Naive thymus-derived CD4-positive, alpha-beta T cell (primary cell): ENCODE results near the gene PAPLN. TPM values are rescaled to one million over a fixed set of nuclear protein-coding genes. Genes with fewer than 3 reads are reported as not detected.

Experiments used
- ATAC-seq: fragments of 150-1000 bp; cut with Tn5 transposase; 2 replicates; pipeline ENCODE4 v1.10.0; 2021; ENCODE audit warnings: mild to moderate bottlenecking, moderate library complexity
- CTCF ChIA-PET: fragments of 350-600 bp; sonication (Branson Sonifier 250); formaldehyde crosslinking; loops from one replicate; lab custom pipeline; 2021; ENCODE audit warnings: antibody characterized with exemption; lab: Charles Lee
- POLR2A ChIA-PET: fragments of 350-600 bp; sonication (Branson Sonifier 250); formaldehyde crosslinking; loops from one replicate; lab custom pipeline; 2021; ENCODE audit warnings: antibody characterized with exemption, inconsistent platforms; lab: Charles Lee
- DNase-seq, 9 donors: peaks; one replicate each; pipeline versions ENCODE4 v3.0.0 to v3.0.0-alpha.2; 2020 to 2022; ENCODE audit warnings: mixed read lengths in 1 of 9
- H3K27ac ChIP-seq: one replicate; pipeline ENCODE4 v1.7.0; 2013; ENCODE audit warnings: mild to moderate bottlenecking, low read depth, low read length, moderate library complexity
- H3K27me3 ChIP-seq, 2 donors: one replicate each; pipeline ENCODE4 v1.7.0; 2013; ENCODE audit warnings: low read length in 2 of 2, mild to moderate bottlenecking in 2 of 2, moderate library complexity in 2 of 2; ENCODE audit not compliant: control insufficient read depth in 2 of 2, insufficient read depth in 2 of 2
- H3K36me3 ChIP-seq, 3 experiments: 1 replicate in 2 of 3; 2 replicates in 1 of 3; pipeline ENCODE4 v1.7.0; 2013; ENCODE audit warnings: low read length in 3 of 3, mild to moderate bottlenecking in 3 of 3, moderate library complexity in 1 of 3; ENCODE audit not compliant: insufficient read depth in 3 of 3, control insufficient read depth in 2 of 3
- H3K4me1 ChIP-seq, 2 donors: one replicate each; pipeline ENCODE4 v1.7.0; 2013; ENCODE audit warnings: low read length in 2 of 2, mild to moderate bottlenecking in 2 of 2, moderate library complexity in 1 of 2; ENCODE audit not compliant: control insufficient read depth in 2 of 2, insufficient read depth in 2 of 2
- H3K4me3 ChIP-seq: 2 replicates; pipeline ENCODE4 v1.7.0; 2013; ENCODE audit warnings: mild to moderate bottlenecking, low read length
- H3K9me3 ChIP-seq, 3 experiments: 1 replicate in 2 of 3; 2 replicates in 1 of 3; pipeline ENCODE4 v1.7.0; 2013; ENCODE audit warnings: low read length in 3 of 3; ENCODE audit not compliant: control insufficient read depth in 2 of 3
- H3K27ac Mint-ChIP-seq, 9 donors: one replicate each; pipeline ENCODE4 v1.8.0; 2020 to 2022; ENCODE audit warnings: mixed read lengths in 9 of 9, mild to moderate bottlenecking in 8 of 9, moderate library complexity in 5 of 9, inconsistent platforms in 2 of 9
- H3K27me3 Mint-ChIP-seq, 5 donors: one replicate each; pipeline ENCODE4 v1.8.0; 2021 to 2022; ENCODE audit warnings: mixed read lengths in 5 of 5, mild to moderate bottlenecking in 1 of 5
- H3K36me3 Mint-ChIP-seq, 5 donors: one replicate each; pipeline ENCODE4 v1.8.0; 2020 to 2022; ENCODE audit warnings: mixed read lengths in 5 of 5, mild to moderate bottlenecking in 3 of 5, inconsistent platforms in 1 of 5
- H3K4me1 Mint-ChIP-seq, 7 donors: one replicate each; pipeline ENCODE4 v1.8.0; 2020 to 2022; ENCODE audit warnings: mixed read lengths in 7 of 7, mild to moderate bottlenecking in 3 of 7, inconsistent platforms in 1 of 7
- H3K4me3 Mint-ChIP-seq, 10 donors: one replicate each; pipeline ENCODE4 v1.8.0; 2020 to 2022; ENCODE audit warnings: mild to moderate bottlenecking in 10 of 10, mixed read lengths in 10 of 10, moderate library complexity in 6 of 10, inconsistent platforms in 2 of 10
- H3K9me3 Mint-ChIP-seq, 11 donors: one replicate each; pipeline ENCODE4 v1.8.0; 2020 to 2022; ENCODE audit warnings: mixed read lengths in 11 of 11, mild to moderate bottlenecking in 4 of 11, inconsistent platforms in 1 of 11, moderate library complexity in 1 of 11
- intact Hi-C, 2 donors: fragments of 100-400 bp; cut with micrococcal nuclease; formaldehyde crosslinking; loops; one replicate each; pipeline ENCODE4 v1.15.1; 2023
- polyA plus RNA-seq, 2 donors: library from polyadenylated mRNA; unstranded; fragments of 300-500 nt; fragmentation: Illumina TruSeq; gene quantifications; one replicate each; pipeline ENCODE4 v1.2.3, GENCODE V29; 2021
- total RNA-seq, 6 experiments: library from RNA in 5 of 6; stranded (reverse) in 5 of 6; gene quantifications; 1 replicate in 5 of 6; 2 replicates in 1 of 6; pipeline ENCODE4 v1.2.3 and lab custom pipeline; 2021 to 2026

PAPLN gene
- total and polyA plus RNA-seq, 7 experiments from 2014 or later, result 0.08 to 1.4 (median 0.44) TPM

GRCh38 chr14:73252491-73253322, 15.4 kb downstream of the PAPLN start:
- ATAC-seq (no peak), DNase-seq (no peak)
- H3K36me3 Mint-ChIP-seq, result no peaks in the 10 kb centered on the region
- CTCF ChIA-PET, result no interaction called here
- POLR2A ChIA-PET, result no interaction called here
- H3K4me1 Mint-ChIP-seq, result peaks cover 0 to 5% (median under 1%) of the 10 kb centered on the region in 7 donors
- Histone ChIP-seq H3K36me3 (no peaks in the 10 kb centered on the region), H3K4me3 (no peak overlapping the region), H3K27ac (no peak overlapping the region), H3K27me3 (no peaks in the 10 kb centered on the region), H3K4me1 (no peaks in the 10 kb centered on the region), H3K9me3 (no peaks in the 10 kb centered on the region)
- no peak overlapping the region for H3K27ac Mint-ChIP-seq
- no peak overlapping the region for H3K4me3 Mint-ChIP-seq
- H3K9me3 Mint-ChIP-seq, result no peaks in the 10 kb centered on the region
- intact Hi-C loops, result no loop called here
- peaks cover 0 to 3% (median 0%) of the 10 kb centered on the region in 5 donors for H3K27me3 Mint-ChIP-seq

GRCh38 chr14:73253323-73253610, 16.0 kb downstream of the PAPLN start:
- Mint-ChIP-seq H3K4me3 (no peak overlapping the region), H3K4me1 (no peaks in the 10 kb centered on the region), H3K9me3 (no peaks in the 10 kb centered on the region), H3K27me3 (peaks cover 0 to 3% (median 0%) of the 10 kb centered on the region in 5 donors), H3K27ac (no peak overlapping the region), H3K36me3 (no peaks in the 10 kb centered on the region)
- no peak for DNase-seq
- H3K9me3 ChIP-seq, result no peaks in the 10 kb centered on the region
- no peaks in the 10 kb centered on the region for H3K27me3 ChIP-seq
- intact Hi-C loops, result no loop called here
- no peaks in the 10 kb centered on the region for H3K36me3 ChIP-seq
- ATAC-seq, result peak; percentile 9
- ChIA-PET CTCF (no interaction called here), POLR2A (no interaction called here)
- no peaks in the 10 kb centered on the region for H3K4me1 ChIP-seq
- H3K4me3 ChIP-seq, result no peak overlapping the region
- H3K27ac ChIP-seq, result no peak overlapping the region

GRCh38 chr14:73253721-73254120, 16.4 kb downstream of the PAPLN start:
- Mint-ChIP-seq H3K4me1 (no peaks in the 10 kb centered on the region), H3K9me3 (no peaks in the 10 kb centered on the region), H3K4me3 (no peak overlapping the region), H3K27ac (no peak overlapping the region), H3K36me3 (no peaks in the 10 kb centered on the region), H3K27me3 (peaks cover 0 to 3% (median 0%) of the 10 kb centered on the region in 5 donors)
- ATAC-seq (peak; percentile 10), DNase-seq (no peak)
- H3K9me3 ChIP-seq, result no peaks in the 10 kb centered on the region
- no peaks in the 10 kb centered on the region for H3K36me3 ChIP-seq
- ChIA-PET CTCF (no interaction called here), POLR2A (no interaction called here)
- no peak overlapping the region for H3K27ac ChIP-seq
- intact Hi-C loops, result no loop called here
- H3K27me3 ChIP-seq, result no peaks in the 10 kb centered on the region
- no peaks in the 10 kb centered on the region for H3K4me1 ChIP-seq
- H3K4me3 ChIP-seq, result no peak overlapping the region

- H3K4me3 ChIP-seq, result no peak overlapping the region
- no peak overlapping the region for H3K27ac ChIP-seq
- Mint-ChIP-seq H3K36me3 (no peaks in the 10 kb centered on the region), H3K4me3 (no peak overlapping the region), H3K27ac (no peak overlapping the region), H3K9me3 (no peaks in the 10 kb centered on the region), H3K4me1 (no peaks in the 10 kb centered on the region), H3K27me3 (no peaks in the 10 kb centered on the region)
- DNase-seq (no peak), ATAC-seq (no peak)
- no peaks in the 10 kb centered on the region for H3K9me3 ChIP-seq
- POLR2A ChIA-PET, result no interaction called here
- CTCF ChIA-PET, result no interaction called here
- intact Hi-C loops, result no loop called here
- no peaks in the 10 kb centered on the region for H3K27me3 ChIP-seq
- no peaks in the 10 kb centered on the region for H3K4me1 ChIP-seq
- H3K36me3 ChIP-seq, result no peaks in the 10 kb centered on the region
Measured at GRCh38 chr14:73254247-73255004, 17.1 kb downstream of the PAPLN start.

GRCh38 chr14:73255005-73255400, 17.7 kb downstream of the PAPLN start:
- intact Hi-C loops, result no loop called here
- no peak for ATAC-seq
- H3K4me3 ChIP-seq, result no peak overlapping the region
- no peak for DNase-seq
- no peaks in the 10 kb centered on the region for H3K9me3 Mint-ChIP-seq
- no peaks in the 10 kb centered on the region for H3K27me3 Mint-ChIP-seq
- peak overlapping the region in 1 of 9 donors; percentile 27 for H3K27ac Mint-ChIP-seq
- POLR2A ChIA-PET, result no interaction called here
- no peaks in the 10 kb centered on the region for H3K4me1 ChIP-seq
- H3K27me3 ChIP-seq, result no peaks in the 10 kb centered on the region
- H3K27ac ChIP-seq, result no peak overlapping the region
- H3K36me3 Mint-ChIP-seq, result no peaks in the 10 kb centered on the region
- no peaks in the 10 kb centered on the region for H3K36me3 ChIP-seq
- no peak overlapping the region for H3K4me3 Mint-ChIP-seq
- no peaks in the 10 kb centered on the region for H3K9me3 ChIP-seq
- no peaks in the 10 kb centered on the region for H3K4me1 Mint-ChIP-seq
- CTCF ChIA-PET, result interaction anchor here (0.5 kb wide), 1 partner anchor 102 kb away, joined by 5 read pairs; no protein-coding TSS in a partner anchor

GRCh38 chr14:73255693-73256225, 18.5 kb downstream of the PAPLN start:
- H3K27me3 ChIP-seq, result no peaks in the 10 kb centered on the region
- intact Hi-C loops, result no loop called here
- H3K27ac Mint-ChIP-seq, result no peak overlapping the region
- DNase-seq, result no peak
- H3K4me3 ChIP-seq, result no peak overlapping the region
- no peaks in the 10 kb centered on the region for H3K4me1 ChIP-seq
- no peak for ATAC-seq
- no peaks in the 10 kb centered on the region for H3K27me3 Mint-ChIP-seq
- H3K4me3 Mint-ChIP-seq, result no peak overlapping the region
- no peak overlapping the region for H3K27ac ChIP-seq
- CTCF ChIA-PET, result interaction anchor here (0.5 kb wide), 1 partner anchor 103 kb away, joined by 5 read pairs; no protein-coding TSS in a partner anchor
- POLR2A ChIA-PET, result no interaction called here
- no peaks in the 10 kb centered on the region for H3K9me3 ChIP-seq
- H3K36me3 ChIP-seq, result no peaks in the 10 kb centered on the region
- no peaks in the 10 kb centered on the region for H3K9me3 Mint-ChIP-seq
- H3K36me3 Mint-ChIP-seq, result no peaks in the 10 kb centered on the region
- H3K4me1 Mint-ChIP-seq, result no peaks in the 10 kb centered on the region
